Measurements from ENCODE around the gene B4GALT6.

B4GALT6 gene

GRCh38 chr18:31672628-31673135 lies 11.7 kb downstream of the B4GALT6 start:
- Histone ChIP-seq H3K9me3 (ENCODE audit: control insufficient read depth, low read depth, low read length) (no peaks in the 10 kb centered on the region), H3K4me3 (ENCODE audit: low read length) (no peak overlapping the region), H3K9ac (ENCODE audit: low read length) (no peak overlapping the region), H3K36me3 (ENCODE audit: control insufficient read depth, low read depth, low read length) (no peaks in the 10 kb centered on the region), H3K27ac (ENCODE audit: low read length) (peak overlapping the region; percentile 39), H3K27me3 (ENCODE audit: control insufficient read depth, insufficient read depth, low read length) (no peaks in the 10 kb centered on the region), H3K4me1 (ENCODE audit: control insufficient read depth, low read depth, low read length) (peaks cover 17% of the 10 kb centered on the region)

GRCh38 chr18:31671951-31672350 lies 12.4 kb downstream of the B4GALT6 start:
- Histone ChIP-seq H3K4me1 (ENCODE audit: control insufficient read depth, low read depth, low read length) (peaks cover 17% of the 10 kb centered on the region), H3K27ac (ENCODE audit: low read length) (peak overlapping the region; percentile 39)

DNA sequence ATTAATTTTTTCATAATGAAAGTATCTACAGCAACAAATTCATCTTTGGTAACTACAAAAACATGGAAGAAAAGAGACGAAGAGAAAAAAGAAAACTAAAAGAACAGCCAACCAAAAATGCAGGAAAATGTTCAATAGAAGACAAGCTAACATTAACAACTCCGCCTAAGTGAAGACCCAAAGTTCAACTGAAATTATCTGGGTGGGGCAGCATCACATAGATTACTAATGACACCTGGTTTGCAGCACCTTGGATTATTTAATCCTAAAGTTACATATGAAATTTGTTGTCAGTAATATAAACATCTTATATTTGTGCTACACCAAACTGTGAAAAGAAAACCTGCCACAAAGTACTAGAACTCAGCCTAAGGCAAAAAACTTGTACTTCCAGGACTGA lies 14.8 kb downstream of the B4GALT6 start:
- H3K9me3 ChIP-seq (ENCODE audit: control insufficient read depth, low read depth, low read length): no peaks in the 10 kb centered on the region
- H3K4me1 ChIP-seq (ENCODE audit: control insufficient read depth, low read depth, low read length): peaks cover 17% of the 10 kb centered on the region
- no peaks in the 10 kb centered on the region for H3K27me3 ChIP-seq (ENCODE audit: control insufficient read depth, insufficient read depth, low read length)
- no peak overlapping the region for H3K4me3 ChIP-seq (ENCODE audit: low read length)
- no peaks in the 10 kb centered on the region for H3K36me3 ChIP-seq (ENCODE audit: control insufficient read depth, low read depth, low read length)
- H3K27ac ChIP-seq (ENCODE audit: low read length): no peak overlapping the region
- H3K9ac ChIP-seq (ENCODE audit: low read length): no peak overlapping the region

More at GRCh38 chr18:31671951-31672350, 12.4 kb downstream of the B4GALT6 start:
- no peaks in the 10 kb centered on the region for H3K9me3 ChIP-seq (ENCODE audit: control insufficient read depth, low read depth, low read length)
- no peak overlapping the region for H3K4me3 ChIP-seq (ENCODE audit: low read length)
- H3K27me3 ChIP-seq (ENCODE audit: control insufficient read depth, insufficient read depth, low read length): no peaks in the 10 kb centered on the region
- H3K9ac ChIP-seq (ENCODE audit: low read length): no peak overlapping the region
- no peaks in the 10 kb centered on the region for H3K36me3 ChIP-seq (ENCODE audit: control insufficient read depth, low read depth, low read length)

GRCh38 chr18:31667185-31667584 lies 17.2 kb downstream of the B4GALT6 start:
- Histone ChIP-seq H3K9ac (ENCODE audit: low read length) (no peak overlapping the region), H3K4me1 (ENCODE audit: control insufficient read depth, low read depth, low read length) (peaks cover 5% of the 10 kb centered on the region), H3K9me3 (ENCODE audit: control insufficient read depth, low read depth, low read length) (no peaks in the 10 kb centered on the region), H3K27me3 (ENCODE audit: control insufficient read depth, insufficient read depth, low read length) (no peaks in the 10 kb centered on the region), H3K27ac (ENCODE audit: low read length) (no peak overlapping the region), H3K4me3 (ENCODE audit: low read length) (no peak overlapping the region), H3K36me3 (ENCODE audit: control insufficient read depth, low read depth, low read length) (peaks cover 3% of the 10 kb centered on the region)

DNA sequence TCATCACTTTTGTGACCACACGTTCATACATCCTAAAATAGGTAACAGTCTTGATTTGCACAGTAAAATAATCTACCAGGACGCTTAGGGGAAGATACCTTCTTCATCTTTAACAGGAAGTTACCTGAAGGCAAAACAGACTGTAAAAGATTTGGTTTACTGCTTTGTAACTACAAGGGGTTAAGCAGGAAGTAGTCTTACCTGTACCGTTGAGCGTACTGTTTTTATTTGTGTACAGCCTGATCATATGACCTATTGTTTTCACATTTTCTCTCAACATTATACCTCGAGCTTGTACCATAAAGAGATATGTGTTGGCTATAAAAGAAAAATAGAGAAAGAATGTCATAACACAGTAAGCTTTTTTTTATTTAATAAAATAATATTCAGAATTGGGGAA lies 18.3 kb downstream of the B4GALT6 start:
- Histone ChIP-seq H3K27me3 (ENCODE audit: control insufficient read depth, insufficient read depth, low read length) (no peaks in the 10 kb centered on the region), H3K9ac (ENCODE audit: low read length) (no peak overlapping the region), H3K27ac (ENCODE audit: low read length) (no peak overlapping the region), H3K4me3 (ENCODE audit: low read length) (no peak overlapping the region), H3K9me3 (ENCODE audit: control insufficient read depth, low read depth, low read length) (no peaks in the 10 kb centered on the region), H3K36me3 (ENCODE audit: control insufficient read depth, low read depth, low read length) (peaks cover 3% of the 10 kb centered on the region), H3K4me1 (ENCODE audit: control insufficient read depth, low read depth, low read length) (no peaks in the 10 kb centered on the region)

DNA sequence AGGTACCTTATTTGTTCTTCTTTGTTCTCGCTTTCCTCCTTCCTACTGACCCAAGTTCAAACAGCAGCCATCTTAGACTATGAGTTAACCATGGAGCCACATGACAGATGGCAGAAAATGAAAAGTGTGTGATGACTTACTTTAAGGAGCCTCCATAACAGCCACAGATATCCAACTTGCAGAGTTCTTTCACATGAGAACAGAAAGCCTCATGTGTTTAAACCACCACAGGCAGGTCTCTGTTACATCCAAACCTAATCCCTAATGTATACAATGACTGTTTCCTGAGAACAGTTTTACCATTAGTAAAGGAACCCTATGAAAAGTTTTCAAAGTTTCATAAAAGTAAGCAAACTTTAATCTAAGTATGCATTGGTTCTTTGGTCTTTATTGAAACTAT lies 20.3 kb downstream of the B4GALT6 start:
- Histone ChIP-seq H3K9me3 (ENCODE audit: control insufficient read depth, low read depth, low read length) (no peaks in the 10 kb centered on the region), H3K9ac (ENCODE audit: low read length) (no peak overlapping the region), H3K4me3 (ENCODE audit: low read length) (no peak overlapping the region), H3K27ac (ENCODE audit: low read length) (no peak overlapping the region), H3K4me1 (ENCODE audit: control insufficient read depth, low read depth, low read length) (no peaks in the 10 kb centered on the region), H3K36me3 (ENCODE audit: control insufficient read depth, low read depth, low read length) (peaks cover 3% of the 10 kb centered on the region), H3K27me3 (ENCODE audit: control insufficient read depth, insufficient read depth, low read length) (no peaks in the 10 kb centered on the region)

DNA sequence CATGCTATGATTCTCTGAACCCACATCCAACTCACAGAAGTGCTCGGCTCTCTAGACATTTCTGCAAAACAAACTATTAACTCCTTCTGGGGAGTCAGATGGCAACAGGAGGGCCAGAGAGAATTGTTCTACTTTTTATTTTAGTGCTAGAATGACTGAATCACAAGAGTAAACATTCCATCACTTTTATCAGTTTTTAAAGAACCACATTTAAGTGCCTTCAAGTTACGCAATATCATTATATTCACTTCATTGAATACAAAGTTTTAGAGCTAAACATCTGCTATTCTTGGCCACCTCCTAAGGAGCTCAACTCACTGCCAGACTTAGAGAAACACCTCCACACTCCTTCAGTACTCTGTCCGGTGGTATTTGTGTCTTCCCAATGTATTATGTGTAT lies 22.4 kb downstream of the B4GALT6 start:
- H3K9me3 ChIP-seq (ENCODE audit: control insufficient read depth, low read depth, low read length): no peaks in the 10 kb centered on the region
- H3K4me1 ChIP-seq (ENCODE audit: control insufficient read depth, low read depth, low read length): no peaks in the 10 kb centered on the region
- H3K27ac ChIP-seq (ENCODE audit: low read length): no peak overlapping the region
- H3K9ac ChIP-seq (ENCODE audit: low read length): no peak overlapping the region
- peaks cover 3% of the 10 kb centered on the region for H3K36me3 ChIP-seq (ENCODE audit: control insufficient read depth, low read depth, low read length)
- no peak overlapping the region for H3K4me3 ChIP-seq (ENCODE audit: low read length)
- no peaks in the 10 kb centered on the region for H3K27me3 ChIP-seq (ENCODE audit: control insufficient read depth, insufficient read depth, low read length)

DNA sequence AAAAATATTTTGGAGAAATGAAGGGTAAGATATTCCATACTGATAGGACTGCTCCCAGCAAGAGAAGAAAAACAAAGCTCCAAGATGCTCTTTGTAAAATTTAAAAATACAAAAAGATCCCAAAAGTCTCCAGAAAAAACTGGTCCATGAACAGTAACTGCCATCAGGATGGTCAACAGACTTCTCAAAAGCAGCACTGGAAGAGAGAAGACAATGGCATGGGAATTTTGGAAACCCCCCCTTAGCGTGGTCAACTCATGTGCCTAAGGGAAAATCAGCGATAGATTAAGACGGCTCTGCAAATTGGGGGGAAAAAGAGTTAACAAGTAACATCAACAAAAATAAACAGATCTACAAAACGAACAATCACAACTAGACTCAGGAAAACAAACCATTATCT lies 23.6 kb downstream of the B4GALT6 start:
- H3K9me3 ChIP-seq (ENCODE audit: control insufficient read depth, low read depth, low read length): no peaks in the 10 kb centered on the region
- H3K36me3 ChIP-seq (ENCODE audit: control insufficient read depth, low read depth, low read length): peaks cover 3% of the 10 kb centered on the region
- H3K9ac ChIP-seq (ENCODE audit: low read length): no peak overlapping the region
- H3K27me3 ChIP-seq (ENCODE audit: control insufficient read depth, insufficient read depth, low read length): no peaks in the 10 kb centered on the region
- no peak overlapping the region for H3K4me3 ChIP-seq (ENCODE audit: low read length)
- H3K4me1 ChIP-seq (ENCODE audit: control insufficient read depth, low read depth, low read length): no peaks in the 10 kb centered on the region
- no peak overlapping the region for H3K27ac ChIP-seq (ENCODE audit: low read length)

- Histone ChIP-seq H3K4me1 (ENCODE audit: control insufficient read depth, low read depth, low read length) (no peaks in the 10 kb centered on the region), H3K27ac (ENCODE audit: low read length) (no peak overlapping the region), H3K9ac (ENCODE audit: low read length) (no peak overlapping the region), H3K4me3 (ENCODE audit: low read length) (no peak overlapping the region), H3K27me3 (ENCODE audit: control insufficient read depth, insufficient read depth, low read length) (no peaks in the 10 kb centered on the region), H3K36me3 (ENCODE audit: control insufficient read depth, low read depth, low read length) (peaks cover 3% of the 10 kb centered on the region), H3K9me3 (ENCODE audit: control insufficient read depth, low read depth, low read length) (no peaks in the 10 kb centered on the region)
Measured at GRCh38 chr18:31659576-31660177, 24.7 kb downstream of the B4GALT6 start.

DNA sequence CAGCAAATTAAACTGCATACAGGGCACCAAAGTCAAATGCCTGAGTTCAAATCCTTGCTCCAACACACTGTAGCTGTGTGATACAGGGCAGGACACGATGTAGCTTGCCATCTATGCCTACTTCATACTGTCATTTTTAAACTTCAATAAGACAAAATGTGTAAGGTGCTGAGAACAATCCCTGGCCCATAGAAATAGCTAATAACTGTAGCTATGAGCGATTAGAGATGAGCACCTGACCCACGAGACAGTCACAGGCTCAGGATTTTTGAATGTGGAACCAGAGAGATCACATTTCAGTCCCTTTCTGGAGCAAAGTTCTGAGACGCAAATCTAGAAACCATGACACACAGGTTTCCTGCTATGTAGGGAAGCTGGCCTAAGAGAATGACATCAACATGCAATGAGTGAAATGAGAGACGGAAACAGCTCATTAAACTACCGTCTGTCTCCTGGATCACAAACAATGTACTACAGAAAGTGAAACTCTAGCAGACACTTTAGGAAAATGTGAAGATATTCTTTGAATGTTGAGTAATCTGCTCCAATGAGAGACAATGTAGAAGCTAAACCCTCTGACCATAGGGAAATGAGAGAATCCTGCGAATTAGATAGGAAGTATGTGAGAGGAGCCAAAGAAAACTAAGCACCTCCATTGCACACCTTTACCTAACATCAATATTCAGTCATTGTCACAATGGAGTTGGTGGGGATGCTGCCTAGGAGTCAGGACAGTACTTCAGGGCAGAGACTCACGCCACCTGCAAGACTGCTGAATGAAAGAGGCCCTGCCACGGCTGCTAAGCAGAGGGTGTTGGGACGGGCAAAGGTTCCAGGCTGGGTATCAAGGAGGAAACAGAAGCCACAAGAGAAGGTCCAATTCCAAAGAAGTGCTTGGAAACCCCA lies 25.5 kb downstream of the B4GALT6 start:
- no peak overlapping the region for H3K9ac ChIP-seq (ENCODE audit: low read length)
- no peaks in the 10 kb centered on the region for H3K9me3 ChIP-seq (ENCODE audit: control insufficient read depth, low read depth, low read length)
- H3K4me1 ChIP-seq (ENCODE audit: control insufficient read depth, low read depth, low read length): no peaks in the 10 kb centered on the region
- no peak overlapping the region for H3K27ac ChIP-seq (ENCODE audit: low read length)
- H3K4me3 ChIP-seq (ENCODE audit: low read length): no peak overlapping the region
- no peaks in the 10 kb centered on the region for H3K36me3 ChIP-seq (ENCODE audit: control insufficient read depth, low read depth, low read length)
- no peaks in the 10 kb centered on the region for H3K27me3 ChIP-seq (ENCODE audit: control insufficient read depth, insufficient read depth, low read length)

- H3K4me3 ChIP-seq (ENCODE audit: low read length): no peak overlapping the region
- H3K27me3 ChIP-seq (ENCODE audit: control insufficient read depth, insufficient read depth, low read length): no peaks in the 10 kb centered on the region
- H3K9me3 ChIP-seq (ENCODE audit: control insufficient read depth, low read depth, low read length): no peaks in the 10 kb centered on the region
- no peaks in the 10 kb centered on the region for H3K36me3 ChIP-seq (ENCODE audit: control insufficient read depth, low read depth, low read length)
- H3K9ac ChIP-seq (ENCODE audit: low read length): no peak overlapping the region
- no peaks in the 10 kb centered on the region for H3K4me1 ChIP-seq (ENCODE audit: control insufficient read depth, low read depth, low read length)
- H3K27ac ChIP-seq (ENCODE audit: low read length): no peak overlapping the region
Measured at GRCh38 chr18:31657823-31658669, 26.3 kb downstream of the B4GALT6 start.
